Stomach smooth muscle (tissue), 2 donors: ENCODE measurements around the gene CRYBG1.

Experiments
- H3K27ac ChIP-seq: one replicate; pipeline ENCODE4 v1.7.0; 2013; ENCODE audit warnings: mild to moderate bottlenecking, low read length, inconsistent platforms
- H3K27me3 ChIP-seq, 2 donors: one replicate each; pipeline ENCODE4 v1.7.0; 2013; ENCODE audit warnings: low read length in 2 of 2; ENCODE audit not compliant: insufficient read depth in 2 of 2, control insufficient read depth in 1 of 2
- H3K36me3 ChIP-seq, 2 donors: one replicate each; pipeline ENCODE4 v1.7.0; 2013; ENCODE audit warnings: low read length in 2 of 2; ENCODE audit not compliant: control insufficient read depth in 2 of 2, insufficient read depth in 2 of 2
- H3K4me1 ChIP-seq: one replicate; pipeline ENCODE4 v1.7.0; 2013; ENCODE audit warnings: low read length; ENCODE audit not compliant: control insufficient read depth, insufficient read depth
- H3K4me3 ChIP-seq, 2 donors: one replicate each; pipeline ENCODE4 v1.7.0; 2013; ENCODE audit warnings: low read length in 2 of 2
- H3K9ac ChIP-seq, 2 donors: one replicate each; pipeline ENCODE4 v1.7.0; 2013; ENCODE audit warnings: low read length in 2 of 2, mild to moderate bottlenecking in 1 of 2
- H3K9me3 ChIP-seq, 2 donors: one replicate each; pipeline ENCODE4 v1.7.0; 2013; ENCODE audit warnings: low read length in 2 of 2; ENCODE audit not compliant: control insufficient read depth in 2 of 2
- donor health status: healthy.
- donor health status: Pancreatic carcinoma.

The CRYBG1 gene

DNA sequence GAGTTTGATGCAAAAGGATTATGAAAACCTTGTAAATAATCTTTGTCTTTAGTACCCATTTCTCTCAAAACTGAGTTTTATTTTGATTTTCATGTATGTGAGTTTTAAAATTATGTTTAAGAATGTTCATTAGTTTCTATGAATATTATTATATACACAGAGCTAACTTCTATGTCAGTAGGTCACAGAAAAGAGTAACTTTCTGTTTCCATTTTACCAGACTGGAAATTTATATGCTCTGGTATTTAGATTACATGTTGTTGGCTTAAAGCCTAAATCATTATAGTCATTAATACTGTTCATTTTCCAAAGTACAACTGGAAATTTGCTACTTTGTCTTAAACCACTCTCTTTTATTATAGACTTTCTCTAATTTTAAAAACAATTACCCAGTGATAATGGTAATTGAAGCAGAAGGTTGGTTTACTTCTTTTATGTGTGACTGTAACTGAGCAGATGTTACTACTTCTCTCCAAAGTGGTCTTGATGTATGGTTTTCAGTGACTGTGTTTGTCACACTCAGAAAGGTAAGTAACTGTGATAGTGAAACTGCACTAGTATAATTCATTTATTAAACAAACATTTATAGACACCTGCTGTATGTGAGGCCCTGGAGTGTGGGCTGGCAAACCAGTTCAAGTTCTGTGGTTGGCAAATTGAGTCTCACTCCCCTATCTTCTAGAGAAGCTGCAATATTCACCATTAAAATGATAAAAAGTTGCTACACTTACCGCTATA is 13.2 kb downstream of the CRYBG1 start:
- Histone ChIP-seq H3K4me3 (no peak overlapping the region), H3K9me3 (no peaks in the 10 kb centered on the region), H3K27me3 (no peaks in the 10 kb centered on the region), H3K27ac (no peak overlapping the region), H3K9ac (no peak overlapping the region), H3K4me1 (no peaks in the 10 kb centered on the region), H3K36me3 (no peaks in the 10 kb centered on the region)

DNA sequence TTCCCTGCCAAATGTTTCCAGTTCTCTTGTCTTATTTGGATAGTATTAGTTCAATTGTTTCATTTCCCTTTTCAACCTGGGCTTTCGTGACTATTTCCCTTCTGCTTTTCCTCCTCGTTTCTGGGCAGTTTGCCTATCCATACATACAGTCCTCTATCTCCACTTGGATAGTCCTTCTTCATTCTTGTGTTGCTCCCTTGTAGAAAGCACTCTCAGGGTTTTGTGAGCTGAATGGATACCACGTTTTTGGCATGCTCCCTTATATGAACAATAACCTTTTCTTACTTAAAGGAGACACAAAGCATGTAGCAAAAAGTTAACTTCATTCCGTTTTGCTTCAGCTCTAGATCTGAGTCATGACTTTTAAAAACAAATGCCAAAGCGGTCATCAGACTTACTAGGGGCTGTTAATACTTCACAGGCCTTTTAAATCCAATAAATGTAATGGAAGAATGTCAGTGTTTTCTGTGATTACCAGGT is 16.6 kb downstream of the CRYBG1 start:
- Histone ChIP-seq H3K4me3 (no peak overlapping the region), H3K9me3 (no peaks in the 10 kb centered on the region), H3K9ac (no peak overlapping the region), H3K27me3 (no peaks in the 10 kb centered on the region), H3K27ac (no peak overlapping the region), H3K4me1 (no peaks in the 10 kb centered on the region), H3K36me3 (no peaks in the 10 kb centered on the region)

DNA sequence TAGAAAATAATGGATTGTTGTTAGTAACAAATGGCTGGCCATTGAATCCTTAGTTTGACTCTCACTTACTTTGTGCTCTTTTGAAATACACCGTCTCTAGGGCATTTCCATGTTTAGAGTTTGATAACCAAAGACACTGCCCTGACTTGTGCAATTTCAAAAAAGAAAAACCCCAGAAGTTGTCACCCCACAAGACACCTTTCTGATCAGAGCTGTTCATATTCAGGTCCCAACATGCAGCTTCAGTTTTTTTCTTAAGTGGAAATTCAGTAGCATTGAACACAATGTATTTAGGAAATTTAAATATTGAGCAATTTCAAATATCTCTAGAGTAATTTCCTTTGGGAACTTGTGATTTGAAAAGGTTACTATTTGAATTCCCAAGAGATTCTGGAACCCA is 19.4 kb downstream of the CRYBG1 start:
- Histone ChIP-seq H3K27ac (no peak overlapping the region), H3K4me1 (no peaks in the 10 kb centered on the region), H3K27me3 (no peaks in the 10 kb centered on the region), H3K36me3 (no peaks in the 10 kb centered on the region), H3K9me3 (no peaks in the 10 kb centered on the region), H3K9ac (no peak overlapping the region), H3K4me3 (no peak overlapping the region)

DNA sequence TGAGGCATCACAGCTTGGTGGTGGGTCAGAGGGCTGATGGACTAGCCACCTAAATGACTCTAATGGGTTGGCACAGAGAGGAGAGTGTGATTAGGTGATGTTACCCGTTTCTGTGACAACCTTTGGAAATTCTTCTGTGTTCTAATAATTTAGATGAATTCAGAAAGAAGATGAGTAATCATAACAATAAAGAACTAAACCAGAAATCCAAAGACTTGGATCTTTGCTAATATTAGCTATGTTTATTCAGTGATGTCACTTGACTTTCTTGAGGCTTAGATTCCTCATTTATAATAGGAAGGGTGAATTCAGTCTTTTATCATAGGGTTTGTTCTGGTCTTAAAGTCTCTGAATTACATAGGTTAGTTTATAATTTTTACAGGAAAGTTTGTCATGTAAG is 19.9 kb downstream of the CRYBG1 start:
- Histone ChIP-seq H3K9me3 (no peaks in the 10 kb centered on the region), H3K27ac (no peak overlapping the region), H3K36me3 (no peaks in the 10 kb centered on the region), H3K27me3 (no peaks in the 10 kb centered on the region), H3K9ac (no peak overlapping the region), H3K4me1 (no peaks in the 10 kb centered on the region), H3K4me3 (no peak overlapping the region)

DNA sequence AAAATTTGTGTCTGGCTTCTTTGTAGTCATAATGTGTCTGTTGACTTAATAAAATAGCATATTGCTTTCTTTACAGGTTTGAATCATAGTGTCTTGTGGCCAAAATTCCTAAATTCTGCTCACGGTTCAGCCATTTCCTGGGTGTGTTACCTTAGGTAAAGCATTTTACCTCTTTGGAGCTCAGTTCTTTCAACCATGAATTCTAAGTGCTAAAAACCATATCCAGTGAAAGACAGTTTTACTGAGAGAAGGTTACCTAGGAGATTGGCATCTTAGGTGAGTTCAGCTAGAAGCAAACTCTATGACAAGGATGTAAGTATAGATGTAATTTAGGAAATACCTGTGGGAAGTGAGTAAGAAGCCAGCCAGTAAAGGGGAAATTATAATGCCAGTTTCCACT is 20.7 kb downstream of the CRYBG1 start:
- Histone ChIP-seq H3K27ac (no peak overlapping the region), H3K9ac (no peak overlapping the region), H3K4me3 (no peak overlapping the region), H3K36me3 (no peaks in the 10 kb centered on the region), H3K4me1 (no peaks in the 10 kb centered on the region), H3K27me3 (no peaks in the 10 kb centered on the region), H3K9me3 (no peaks in the 10 kb centered on the region)

DNA sequence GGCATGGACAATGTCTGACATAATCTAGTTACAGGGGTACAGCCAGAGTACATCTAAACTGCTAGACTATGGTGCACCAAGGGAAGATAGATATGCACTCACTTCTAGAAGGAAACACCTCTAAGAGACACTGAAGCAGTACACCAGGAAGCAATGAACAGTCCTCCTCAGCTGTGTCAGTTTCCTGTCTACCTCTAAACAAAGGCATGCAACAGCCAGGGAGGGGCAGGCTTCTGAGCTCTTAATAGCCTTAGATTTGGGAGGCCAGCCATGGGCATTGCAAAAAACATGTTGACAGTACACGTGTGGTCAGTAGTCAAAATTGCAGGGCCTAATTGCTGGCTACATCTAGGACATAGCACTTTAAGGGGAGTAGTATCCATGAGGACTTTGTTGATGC is 21.4 kb downstream of the CRYBG1 start:
- no peak overlapping the region for H3K27ac ChIP-seq
- H3K27me3 ChIP-seq = no peaks in the 10 kb centered on the region
- no peaks in the 10 kb centered on the region for H3K9me3 ChIP-seq
- no peaks in the 10 kb centered on the region for H3K4me1 ChIP-seq
- no peak overlapping the region for H3K9ac ChIP-seq
- no peaks in the 10 kb centered on the region for H3K36me3 ChIP-seq
- H3K4me3 ChIP-seq = no peak overlapping the region

DNA sequence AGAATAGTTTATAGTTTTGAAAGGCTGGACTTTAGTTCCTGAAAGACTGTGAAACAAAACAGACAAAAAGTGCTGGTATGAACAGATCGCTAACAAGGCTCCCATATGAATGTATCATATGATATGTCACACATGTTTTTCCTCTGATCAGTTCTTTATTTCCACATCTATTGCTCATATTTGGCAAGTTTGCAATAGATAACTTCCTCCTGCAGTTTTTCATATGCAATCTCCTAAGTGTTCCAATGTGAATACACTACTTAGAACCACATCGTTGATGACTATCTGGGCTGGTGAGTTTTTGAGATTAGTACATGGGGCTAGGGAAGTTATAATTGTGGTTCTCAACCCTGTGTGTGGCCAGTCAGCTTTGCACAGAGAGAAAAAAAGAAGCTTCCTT is 23.1 kb downstream of the CRYBG1 start:
- no peaks in the 10 kb centered on the region for H3K27me3 ChIP-seq
- no peak overlapping the region for H3K9ac ChIP-seq
- H3K36me3 ChIP-seq = no peaks in the 10 kb centered on the region
- no peak overlapping the region for H3K4me3 ChIP-seq
- H3K9me3 ChIP-seq = no peaks in the 10 kb centered on the region
- no peaks in the 10 kb centered on the region for H3K4me1 ChIP-seq
- H3K27ac ChIP-seq = no peak overlapping the region

DNA sequence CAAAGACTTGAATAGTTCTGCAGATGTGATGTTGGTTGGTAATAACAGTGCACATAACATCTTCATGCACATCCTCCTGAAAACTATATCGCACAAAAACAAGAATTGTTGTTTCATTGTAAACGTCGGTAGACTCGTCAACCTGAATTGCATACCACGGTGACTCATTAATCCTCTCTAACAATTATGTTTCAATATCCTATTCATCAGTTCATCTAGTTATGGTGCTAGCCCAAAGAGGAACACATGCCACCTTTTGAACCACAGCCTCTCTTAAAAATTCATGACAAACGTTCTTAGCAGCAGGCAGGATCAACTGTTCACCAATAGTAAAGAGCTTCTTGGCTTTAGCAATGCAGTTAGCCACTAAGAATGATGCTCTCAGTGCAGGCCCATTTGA is 25.0 kb downstream of the CRYBG1 start:
- Histone ChIP-seq H3K4me1 (no peaks in the 10 kb centered on the region), H3K9ac (no peak overlapping the region), H3K36me3 (no peaks in the 10 kb centered on the region), H3K4me3 (no peak overlapping the region), H3K27me3 (no peaks in the 10 kb centered on the region), H3K9me3 (no peaks in the 10 kb centered on the region), H3K27ac (no peak overlapping the region)

DNA sequence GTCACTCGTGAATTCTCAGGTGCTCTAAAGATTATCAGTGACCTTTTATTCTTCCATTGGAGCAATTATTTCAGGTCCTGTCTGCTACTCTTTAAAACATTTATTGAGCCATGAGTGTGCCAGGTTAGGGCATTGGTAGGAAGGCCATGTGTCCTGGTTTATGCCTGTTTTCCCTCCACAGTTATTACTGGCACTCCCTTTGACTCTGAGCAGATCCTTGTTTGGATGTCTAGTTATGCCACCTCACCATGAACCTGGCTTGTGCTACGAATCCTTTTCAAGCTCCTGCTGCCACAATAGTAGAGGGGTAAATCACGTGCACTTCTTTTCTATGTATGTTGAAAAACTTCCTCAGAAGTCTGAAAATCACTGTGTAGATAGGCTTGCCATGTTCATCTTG is 27.4 kb downstream of the CRYBG1 start:
- Histone ChIP-seq H3K27ac (no peak overlapping the region), H3K36me3 (no peaks in the 10 kb centered on the region), H3K9ac (no peak overlapping the region), H3K27me3 (no peaks in the 10 kb centered on the region), H3K4me1 (no peaks in the 10 kb centered on the region), H3K4me3 (no peak overlapping the region), H3K9me3 (no peaks in the 10 kb centered on the region)

DNA sequence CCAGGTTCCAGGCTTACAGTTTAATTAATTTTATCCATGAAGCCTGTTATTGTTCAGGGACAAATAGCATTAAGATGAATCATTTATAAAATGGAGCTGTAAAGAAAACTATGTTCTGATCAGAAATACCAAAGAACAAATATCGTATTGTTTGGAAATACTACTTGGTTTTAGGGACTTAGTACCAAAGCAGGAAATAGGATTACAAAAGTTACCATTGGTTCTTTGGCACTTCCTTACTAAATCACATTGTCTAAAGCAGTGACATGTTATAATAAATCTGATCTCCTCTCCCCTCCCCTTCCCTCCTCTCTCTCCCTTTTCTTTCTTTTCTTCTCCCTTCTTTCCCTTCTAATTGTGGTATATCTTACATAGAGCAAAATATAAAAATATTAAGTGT is 29.6 kb downstream of the CRYBG1 start:
- Histone ChIP-seq H3K9me3 (no peaks in the 10 kb centered on the region), H3K4me3 (no peak overlapping the region), H3K36me3 (no peaks in the 10 kb centered on the region), H3K27me3 (no peaks in the 10 kb centered on the region), H3K9ac (no peak overlapping the region), H3K4me1 (no peaks in the 10 kb centered on the region), H3K27ac (no peak overlapping the region)

DNA sequence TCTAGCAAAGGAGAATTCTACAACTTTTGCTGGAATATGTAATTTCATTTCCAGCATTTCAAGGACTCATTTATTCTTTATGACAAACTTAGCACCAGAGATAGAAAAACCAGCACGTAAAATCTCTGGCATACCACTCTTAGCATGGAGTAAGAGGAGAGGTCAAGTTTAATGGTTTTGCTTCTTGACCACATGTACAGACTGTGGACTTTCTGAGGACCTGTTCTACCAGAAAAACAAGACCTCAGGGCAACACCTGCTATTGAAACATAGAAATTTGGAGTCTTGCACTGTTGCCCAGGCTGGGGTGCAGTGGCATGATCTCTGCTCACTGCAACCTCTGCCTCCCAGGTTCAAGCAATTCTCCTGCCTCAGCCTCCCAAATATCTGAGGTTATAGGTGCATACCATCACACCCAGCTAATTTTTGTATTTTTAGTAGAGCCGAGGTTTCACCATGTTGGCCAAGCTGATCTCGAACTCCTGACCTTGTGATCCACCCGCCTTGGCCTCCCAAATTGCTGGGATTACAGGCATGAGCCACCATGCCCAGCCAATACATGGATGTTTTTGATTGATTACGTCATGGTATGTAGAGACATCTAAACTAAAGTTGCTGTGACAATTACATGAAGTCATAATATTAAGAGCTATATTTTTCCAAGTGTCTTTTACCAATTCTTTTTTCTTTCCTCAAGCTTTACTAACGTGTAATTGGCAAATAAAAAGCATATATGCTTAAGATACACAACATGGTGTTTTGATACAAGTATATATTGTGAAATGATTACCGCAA is 36.1 kb downstream of the CRYBG1 start:
- Histone ChIP-seq H3K36me3 (no peaks in the 10 kb centered on the region), H3K27me3 (no peaks in the 10 kb centered on the region), H3K4me3 (no peak overlapping the region), H3K4me1 (no peaks in the 10 kb centered on the region), H3K9ac (no peak overlapping the region), H3K27ac (no peak overlapping the region), H3K9me3 (peaks cover 0 to 3% of the 10 kb centered on the region in 2 donors)
